H1 (cell line): ENCODE data around the gene NDUFS7. TPM values are rescaled to one million over a fixed set of nuclear protein-coding genes. Genes with fewer than 3 reads are reported as not detected.

Experiments
- CTCF ChIA-PET: fragments of 300-600 bp; sonication (Branson Sonifier 250); formaldehyde crosslinking; loops from one replicate; lab custom pipeline; 2021; ENCODE audit not compliant: partially characterized antibody; lab: Charles Lee
- POLR2A ChIA-PET: fragments of 300-600 bp; sonication (Branson Sonifier 250); formaldehyde crosslinking; loops from one replicate; lab custom pipeline; 2021; ENCODE audit warnings: inconsistent platforms; ENCODE audit not compliant: partially characterized antibody; lab: Charles Lee
- DNase-seq, 2 experiments: peaks; one replicate each; pipeline versions ENCODE4 v3.0.0 to v3.0.0-alpha.2; 2010 to 2022; ENCODE audit warnings: low spot score in 2 of 2, low read depth in 1 of 2, mixed read lengths in 1 of 2
- FAIRE-seq: peaks from 2 replicates; lab custom pipeline; 2011; peaks lifted over from hg19 to GRCh38; lab: Jason Lieb, UNC
- H2AFZ ChIP-seq: 2 replicates; pipeline ENCODE4 v1.8.1; 2012; ENCODE audit warnings: low read length, inconsistent platforms
- H2AK5ac ChIP-seq: 2 replicates; pipeline ENCODE4 v1.6.1; 2013; ENCODE audit warnings: low read depth, low read length
- H2BK120ac ChIP-seq: replicated peaks from 2 replicates; pipeline ENCODE3; 2013; ENCODE audit warnings: low read depth, low read length, inconsistent platforms
- H2BK12ac ChIP-seq: 2 replicates; pipeline ENCODE4 v1.6.1; 2013; ENCODE audit warnings: low read depth, low read length
- H2BK15ac ChIP-seq: 2 replicates; pipeline ENCODE4 v1.6.1; 2013; ENCODE audit warnings: low read length
- H2BK20ac ChIP-seq: 2 replicates; pipeline ENCODE4 v1.6.1; 2013; ENCODE audit warnings: low read length
- H2BK5ac ChIP-seq: 2 replicates; pipeline ENCODE4 v1.6.1; 2013; ENCODE audit warnings: low read depth, low read length
- H3K14ac ChIP-seq: 2 replicates; pipeline ENCODE4 v1.6.1; 2013; ENCODE audit warnings: inconsistent platforms; ENCODE audit not compliant: insufficient read length
- H3K18ac ChIP-seq: 2 replicates; pipeline ENCODE4 v1.6.1; 2013; ENCODE audit warnings: low read length; ENCODE audit errors: extremely low read depth
- H3K23ac ChIP-seq: 2 replicates; pipeline ENCODE4 v1.6.1; 2013; ENCODE audit warnings: inconsistent platforms; ENCODE audit not compliant: insufficient read length
- H3K23me2 ChIP-seq: 2 replicates; pipeline ENCODE4 v1.6.1; 2013; ENCODE audit warnings: low read depth, low read length
- H3K27ac ChIP-seq: 2 replicates; pipeline ENCODE4 v1.6.1; 2011; ENCODE audit warnings: low read depth, low read length, inconsistent platforms
- H3K27me3 ChIP-seq, 4 experiments: replicated peaks in 1 of 4; 1 replicate in 1 of 4; 2 replicates in 3 of 4; pipeline versions ENCODE4 v1.6.1 to v1.8.1; 2011 to 2013; ENCODE audit warnings: low read length in 3 of 4, mild to moderate bottlenecking in 3 of 4, inconsistent platforms in 2 of 4, mixed read lengths in 2 of 4, moderate library complexity in 1 of 4; ENCODE audit not compliant: control insufficient read depth in 3 of 4, insufficient read depth in 3 of 4; ENCODE audit errors: extremely low read depth in 1 of 4
- H3K36me3 ChIP-seq, 4 experiments: 2 replicates each; pipeline versions ENCODE4 v1.6.1 to v1.8.1; 2011 to 2013; ENCODE audit warnings: mild to moderate bottlenecking in 4 of 4, low read length in 3 of 4, moderate library complexity in 2 of 4, control low read depth in 1 of 4, inconsistent platforms in 1 of 4; ENCODE audit not compliant: insufficient read depth in 4 of 4, control insufficient read depth in 2 of 4
- H3K4ac ChIP-seq: replicated peaks from 2 replicates; pipeline ENCODE3; 2013; ENCODE audit warnings: low read length, low read depth, mixed read lengths, inconsistent platforms; ENCODE audit not compliant: insufficient read length
- H3K4me1 ChIP-seq, 4 experiments: replicated peaks in 1 of 4; 1 replicate in 1 of 4; 2 replicates in 3 of 4; pipeline versions ENCODE4 v1.6.1 to v1.8.1; 2011 to 2013; ENCODE audit warnings: low read length in 3 of 4, inconsistent platforms in 2 of 4, mixed read lengths in 1 of 4; ENCODE audit not compliant: insufficient read depth in 4 of 4, control insufficient read depth in 3 of 4
- H3K4me2 ChIP-seq, 2 experiments: 2 replicates each; pipeline versions ENCODE4 v1.6.1 to v1.8.1; 2011 to 2013; ENCODE audit warnings: low read depth in 2 of 2, low read length in 2 of 2, control low read depth in 1 of 2, inconsistent platforms in 1 of 2, mild to moderate bottlenecking in 1 of 2; ENCODE audit not compliant: insufficient read depth in 1 of 2
- H3K4me3 ChIP-seq, 4 experiments: fragments of 200-600, 300-600 bp in 1 of 4; sonication (generic), shearing (Covaris generic), sonication (Bioruptor Twin) in 1 of 4; 2 replicates each; pipeline versions ENCODE4 v1.5.1 to v1.8.1; 2011 to 2016; ENCODE audit warnings: low read length in 4 of 4, low read depth in 3 of 4, control low read depth in 2 of 4, inconsistent platforms in 2 of 4, mild to moderate bottlenecking in 2 of 4, mixed read lengths in 1 of 4, moderate library complexity in 1 of 4; ENCODE audit not compliant: insufficient read depth in 2 of 4; ENCODE audit errors: extremely low read depth in 1 of 4
- H3K56ac ChIP-seq: replicated peaks from 2 replicates; pipeline ENCODE3; 2013; ENCODE audit warnings: low read depth, mild to moderate bottlenecking, mixed read lengths, low read length, inconsistent platforms; ENCODE audit not compliant: insufficient read length
- H3K79me1 ChIP-seq: 2 replicates; pipeline ENCODE4 v1.6.1; 2013; ENCODE audit warnings: low read depth, low read length, control low read depth
- H3K79me2 ChIP-seq, 2 experiments: 2 replicates each; pipeline versions ENCODE4 v1.6.1 to v1.8.1; 2012 to 2013; ENCODE audit warnings: low read length in 2 of 2, mild to moderate bottlenecking in 2 of 2, inconsistent platforms in 1 of 2; ENCODE audit not compliant: insufficient read depth in 2 of 2, control insufficient read depth in 1 of 2
- H3K9ac ChIP-seq, 4 experiments: replicated peaks in 1 of 4; 1 replicate in 1 of 4; 2 replicates in 3 of 4; pipeline versions ENCODE4 v1.6.1 to v1.8.1; 2011 to 2013; ENCODE audit warnings: low read depth in 3 of 4, low read length in 3 of 4, control low read depth in 2 of 4, mild to moderate bottlenecking in 2 of 4, moderate library complexity in 2 of 4, inconsistent platforms in 1 of 4; ENCODE audit errors: extremely low read depth in 1 of 4
- H3K9me3 ChIP-seq, 2 experiments: 2 replicates each; pipeline versions ENCODE4 v1.6.1 to v1.8.1; 2012 to 2013; ENCODE audit warnings: mild to moderate bottlenecking in 2 of 2, moderate library complexity in 2 of 2, control low read depth in 1 of 2, inconsistent platforms in 1 of 2, low read depth in 1 of 2, low read length in 1 of 2, mixed read lengths in 1 of 2; ENCODE audit not compliant: insufficient read depth in 2 of 2
- H4K20me1 ChIP-seq, 2 experiments: replicated peaks in 1 of 2; 2 replicates each; pipeline versions ENCODE3 to v1.8.1; 2011 to 2013; ENCODE audit warnings: inconsistent platforms in 2 of 2, low read length in 2 of 2, mild to moderate bottlenecking in 1 of 2; ENCODE audit not compliant: insufficient read depth in 2 of 2, control insufficient read depth in 1 of 2
- H4K5ac ChIP-seq: 2 replicates; pipeline ENCODE4 v1.6.1; 2013; ENCODE audit warnings: low read length, low read depth, mixed read lengths, inconsistent platforms; ENCODE audit not compliant: insufficient read length
- H4K8ac ChIP-seq: 2 replicates; pipeline ENCODE4 v1.8.0; 2013; ENCODE audit warnings: mild to moderate bottlenecking, moderate library complexity, low read length, inconsistent platforms; ENCODE audit not compliant: insufficient read depth; ENCODE audit errors: extremely low read depth
- H4K91ac ChIP-seq: replicated peaks from 2 replicates; pipeline ENCODE3; 2013; ENCODE audit warnings: low read length, mixed read lengths, inconsistent platforms; ENCODE audit not compliant: insufficient read length
- ASH2L ChIP-seq: fragments of 200-600, 300-600 bp; sonication (generic); IDR thresholded peaks from one replicate; pipeline ENCODE4 v1.7.1; 2017; ENCODE audit warnings: low read length
- EGR1 ChIP-seq: IDR thresholded peaks from 2 replicates; pipeline ENCODE4 v1.6.1; 2011; ENCODE audit warnings: low read depth, low read length, borderline replicate concordance
- JUN ChIP-seq: IDR thresholded peaks from 2 replicates; pipeline ENCODE4 v1.6.1; 2011; ENCODE audit warnings: low read depth, mild to moderate bottlenecking, improper control_type of control experiment, low read length
- SRF ChIP-seq: IDR thresholded peaks from 2 replicates; pipeline ENCODE4 v1.6.1; 2011; ENCODE audit warnings: mild to moderate bottlenecking, low read depth, low read length, moderate library complexity
- TCF12 ChIP-seq: IDR thresholded peaks from 2 replicates; pipeline ENCODE4 v1.6.1; 2011; ENCODE audit warnings: low read depth, mild to moderate bottlenecking, low read length
- WGBS, 2 experiments: shearing (Covaris generic) in 1 of 2; methylation state at CpG; one replicate each; pipeline versions ENCODE4 v1.1.6 to v1.1.7; 2013 to 2015; ENCODE audit warnings: low lambda C conversion rate in 2 of 2, mixed read lengths in 2 of 2, inconsistent platforms in 1 of 2, low coverage in 1 of 2, missing lambda C conversion rate in 1 of 2; ENCODE audit not compliant: insufficient replicate concordance in 2 of 2, insufficient coverage in 1 of 2, insufficient read length in 1 of 2; ENCODE audit errors: extremely low coverage in 1 of 2, missing lambda C conversion rate in 1 of 2; 5-methylcytosine and 5-hydroxymethylcytosine counted together
- polyA plus RNA-seq, 7 experiments: library from polyadenylated mRNA; depleted of rRNA in 3 of 7; stranded (reverse) in 5 of 7; unstranded in 2 of 7; fragments of >200 nt in 5 of 7; fragments of 200-250 nt in 2 of 7; gene quantifications; 1 replicate in 5 of 7; 2 replicates in 1 of 7; 4 replicates in 1 of 7; pipeline versions ENCODE4 v1.2.1 to v1.2.3, GENCODE V29; 2011 to 2013; ENCODE audit warnings: missing spikeins in 2 of 7, mixed read lengths in 2 of 7
- total RNA-seq: library from RNA; stranded (reverse); fragmentation: NEBNext Ultra II Directional; extraction: Animal tissue kit (Norgen Biotek cat#: 25700); gene quantifications from 2 replicates; pipeline ENCODE4 v1.2.1, GENCODE V29; 2021
- TF ChIP-seq, protein P1 (sequence below), 3 experiments: IDR thresholded peaks; 1 replicate in 2 of 3; 2 replicates in 1 of 3; pipeline versions ENCODE4 v1.5.1 to v1.6.1; 2011; ENCODE audit warnings: low read length in 3 of 3, mild to moderate bottlenecking in 3 of 3, inconsistent platforms in 2 of 3, low read depth in 1 of 3, moderate library complexity in 1 of 3; ENCODE audit not compliant: insufficient read depth in 1 of 3; ENCODE audit errors: control extremely low read depth in 1 of 3
- TF ChIP-seq, protein P2 (sequence below): IDR thresholded peaks from 2 replicates; pipeline ENCODE4 v1.6.1; 2011; ENCODE audit warnings: low read length, improper control_type of control experiment

NDUFS7 gene
- total and polyA plus RNA-seq, 2 of the 8 experiments (the other 6 are each of a cell fraction or from before 2014, with no cell fraction given), result 78.1 to 309 TPM

DNA sequence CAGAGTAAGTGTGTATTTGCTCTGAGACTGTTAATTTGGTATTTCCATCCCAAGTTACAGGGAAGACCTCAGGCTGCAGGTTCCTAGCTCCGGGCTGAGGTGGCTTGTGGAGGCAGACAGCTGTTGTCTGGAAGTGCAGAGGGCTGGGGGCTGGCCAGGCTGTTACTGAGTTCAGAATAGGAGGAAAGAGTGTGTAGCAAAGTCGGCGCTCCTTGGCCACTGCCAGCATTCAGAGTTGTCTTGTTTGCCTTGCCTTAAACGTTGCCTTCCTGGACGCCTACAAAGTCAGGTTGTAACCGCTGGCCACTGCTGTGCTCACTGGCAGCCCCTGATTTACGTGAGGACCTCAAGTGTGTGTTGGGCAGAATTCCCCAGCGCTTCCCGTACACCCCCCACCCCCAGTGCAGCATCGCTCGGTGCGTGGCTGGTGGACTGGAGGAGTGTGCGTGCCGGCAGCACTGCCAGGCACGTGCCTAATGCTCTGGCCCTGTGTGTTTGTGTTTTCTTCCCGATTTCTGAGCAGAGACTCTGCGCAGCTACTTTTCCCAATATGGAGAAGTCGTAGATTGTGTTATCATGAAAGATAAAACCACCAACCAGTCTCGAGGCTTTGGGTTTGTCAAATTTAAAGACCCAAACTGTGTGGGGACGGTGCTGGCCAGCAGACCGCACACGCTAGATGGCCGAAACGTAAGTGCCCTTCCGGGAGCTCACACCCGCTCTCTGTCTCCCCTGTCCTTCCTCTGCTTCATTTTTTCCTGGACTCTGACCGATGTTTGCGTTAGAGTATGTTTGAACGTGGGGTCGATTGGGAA, 34.2 kb downstream of the NDUFS7 start:
- no peak overlapping the region for H2AFZ ChIP-seq
- no peaks in the 10 kb centered on the region for H3K27me3 ChIP-seq
- no peaks in the 10 kb centered on the region for H3K9me3 ChIP-seq
- no peak overlapping the region for H3K56ac ChIP-seq
- H2BK120ac ChIP-seq, result no peak overlapping the region
- 0 out of 2 replicates have a peak overlapping the region, but pooled peaks have one; percentile 34 for H3K27ac ChIP-seq
- POLR2A ChIA-PET, result interaction anchor here (0.8 to 2.4 kb wide), 8 partner anchors 9 to 57 kb away, joined by 3 to 9 read pairs (median 4); no protein-coding TSS in a partner anchor
- H3K79me1 ChIP-seq, result peaks cover 28% of the 10 kb centered on the region
- DNase-seq, result no peak
- no peak overlapping the region for H3K23ac ChIP-seq
- H3K18ac ChIP-seq, result no peak overlapping the region
- H3K4me2 ChIP-seq, result peak overlapping the region in 1 of 2 experiments; percentile 8; a peak in 1 of 4 replicates
- peaks cover 34 to 93% of the 10 kb centered on the region in 2 experiments for H3K79me2 ChIP-seq
- no peak overlapping the region for H4K91ac ChIP-seq
- H2BK20ac ChIP-seq, result no peak overlapping the region
- no peak overlapping the region for H3K4ac ChIP-seq
- peak overlapping the region; percentile 35; the same call in 1 of the 2 replicates for H4K8ac ChIP-seq
- H3K14ac ChIP-seq, result no peak overlapping the region
- FAIRE-seq, result no peak
- peak overlapping the region; percentile 7; the same call in 1 of the 2 replicates for H2BK5ac ChIP-seq
- H4K20me1 ChIP-seq, result peaks cover 52 to 57% of the 10 kb centered on the region in 2 experiments
- no peak overlapping the region for H2BK15ac ChIP-seq
- H3K4me1 ChIP-seq, result peaks cover 8 to 27% (median 17%) of the 10 kb centered on the region in 4 experiments
- H3K9ac ChIP-seq, result peak overlapping the region in 1 of 4 experiments; percentile 15; a peak in 1 of 7 replicates
- no peak overlapping the region for H2AK5ac ChIP-seq
- CTCF ChIA-PET, result interaction anchor here (0.7 to 1.3 kb wide), 2 partner anchors 12 to 13 kb away, joined by 3 read pairs; no protein-coding TSS in a partner anchor
- 95% methylated on average over 30 of the region's 30 CpGs; no CpG with 5 or more reads in 1 of the 2 experiments for WGBS, 2 experiments
- H2BK12ac ChIP-seq, result no peak overlapping the region
- H3K23me2 ChIP-seq, result peaks cover 2% of the 10 kb centered on the region; the same call in 1 of the 2 replicates
- H4K5ac ChIP-seq, result no peak overlapping the region
- H3K36me3 ChIP-seq, result peaks cover 23 to 54% (median 40%) of the 10 kb centered on the region in 4 experiments
- no peak overlapping the region for H3K4me3 ChIP-seq
- TF ChIP-seq ASH2L (no peak), JUN (no peak), SRF (no peak), EGR1 (no peak), TCF12 (no peak)
- TF ChIP-seq, protein P1, sequence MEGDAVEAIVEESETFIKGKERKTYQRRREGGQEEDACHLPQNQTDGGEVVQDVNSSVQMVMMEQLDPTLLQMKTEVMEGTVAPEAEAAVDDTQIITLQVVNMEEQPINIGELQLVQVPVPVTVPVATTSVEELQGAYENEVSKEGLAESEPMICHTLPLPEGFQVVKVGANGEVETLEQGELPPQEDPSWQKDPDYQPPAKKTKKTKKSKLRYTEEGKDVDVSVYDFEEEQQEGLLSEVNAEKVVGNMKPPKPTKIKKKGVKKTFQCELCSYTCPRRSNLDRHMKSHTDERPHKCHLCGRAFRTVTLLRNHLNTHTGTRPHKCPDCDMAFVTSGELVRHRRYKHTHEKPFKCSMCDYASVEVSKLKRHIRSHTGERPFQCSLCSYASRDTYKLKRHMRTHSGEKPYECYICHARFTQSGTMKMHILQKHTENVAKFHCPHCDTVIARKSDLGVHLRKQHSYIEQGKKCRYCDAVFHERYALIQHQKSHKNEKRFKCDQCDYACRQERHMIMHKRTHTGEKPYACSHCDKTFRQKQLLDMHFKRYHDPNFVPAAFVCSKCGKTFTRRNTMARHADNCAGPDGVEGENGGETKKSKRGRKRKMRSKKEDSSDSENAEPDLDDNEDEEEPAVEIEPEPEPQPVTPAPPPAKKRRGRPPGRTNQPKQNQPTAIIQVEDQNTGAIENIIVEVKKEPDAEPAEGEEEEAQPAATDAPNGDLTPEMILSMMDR (IDR thresholded peaks at IDR 0.05; ENCODE audit: control extremely low read depth in 1 of 3, insufficient read depth in 1 of 3, low read depth in 1 of 3, low read length in 3 of 3), result no peak
- TF ChIP-seq, protein P2, sequence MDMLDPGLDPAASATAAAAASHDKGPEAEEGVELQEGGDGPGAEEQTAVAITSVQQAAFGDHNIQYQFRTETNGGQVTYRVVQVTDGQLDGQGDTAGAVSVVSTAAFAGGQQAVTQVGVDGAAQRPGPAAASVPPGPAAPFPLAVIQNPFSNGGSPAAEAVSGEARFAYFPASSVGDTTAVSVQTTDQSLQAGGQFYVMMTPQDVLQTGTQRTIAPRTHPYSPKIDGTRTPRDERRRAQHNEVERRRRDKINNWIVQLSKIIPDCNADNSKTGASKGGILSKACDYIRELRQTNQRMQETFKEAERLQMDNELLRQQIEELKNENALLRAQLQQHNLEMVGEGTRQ, result no peak
